ENCODE results near the gene TFAP2E. TPM values are rescaled to one million over a fixed set of nuclear protein-coding genes. Genes with fewer than 3 reads are reported as not detected.

The TFAP2E gene
- total RNA-seq = under 1 TPM; 0.69 to 1.00 TPM

DNA sequence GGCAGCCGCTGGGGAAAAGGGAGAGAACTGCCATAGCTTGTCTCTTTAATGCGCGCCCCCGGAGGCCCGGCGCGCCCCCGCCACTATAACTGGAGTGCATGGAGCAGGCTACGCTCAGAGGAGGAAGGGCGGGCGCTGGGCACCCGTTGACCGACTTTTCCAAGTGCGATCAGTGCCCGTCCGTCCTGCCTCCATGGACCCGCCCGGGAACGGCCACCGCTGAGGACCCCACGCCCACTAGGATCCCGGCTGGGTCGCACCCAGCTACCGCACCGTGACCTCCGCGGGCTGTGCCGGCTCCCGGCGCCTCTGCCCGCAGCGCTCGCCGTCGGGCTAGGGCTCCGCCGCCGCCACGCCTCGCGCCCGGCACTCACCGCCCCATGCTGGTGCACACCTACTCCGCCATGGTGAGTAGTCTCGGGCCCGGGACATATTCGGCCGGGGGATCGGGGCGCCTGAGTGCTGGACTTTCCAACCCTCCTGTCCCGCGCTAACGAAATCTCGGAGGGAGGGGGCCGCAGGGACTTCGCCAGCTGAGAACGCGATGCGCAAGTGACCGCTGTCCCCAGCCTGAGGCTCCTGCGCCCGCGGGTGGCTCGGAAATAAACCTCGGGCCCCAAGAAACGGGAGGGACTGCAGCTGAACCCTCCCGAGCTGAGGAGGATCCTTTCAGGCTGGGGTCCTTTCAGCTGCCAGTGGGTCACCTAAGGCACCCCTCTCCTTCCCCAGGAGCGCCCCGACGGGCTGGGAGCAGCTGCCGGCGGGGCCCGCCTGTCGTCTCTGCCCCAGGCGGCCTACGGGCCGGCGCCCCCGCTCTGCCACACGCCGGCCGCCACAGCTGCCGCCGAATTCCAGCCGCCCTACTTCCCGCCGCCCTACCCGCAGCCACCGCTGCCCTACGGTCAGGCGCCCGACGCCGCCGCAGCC lies at the start of gene TFAP2E:
TFAP2E (plus strand) TSS at position 117 of the 927 bp plus-strand sequence; CDS start at position 381, 264 bp downstream.

DNA sequence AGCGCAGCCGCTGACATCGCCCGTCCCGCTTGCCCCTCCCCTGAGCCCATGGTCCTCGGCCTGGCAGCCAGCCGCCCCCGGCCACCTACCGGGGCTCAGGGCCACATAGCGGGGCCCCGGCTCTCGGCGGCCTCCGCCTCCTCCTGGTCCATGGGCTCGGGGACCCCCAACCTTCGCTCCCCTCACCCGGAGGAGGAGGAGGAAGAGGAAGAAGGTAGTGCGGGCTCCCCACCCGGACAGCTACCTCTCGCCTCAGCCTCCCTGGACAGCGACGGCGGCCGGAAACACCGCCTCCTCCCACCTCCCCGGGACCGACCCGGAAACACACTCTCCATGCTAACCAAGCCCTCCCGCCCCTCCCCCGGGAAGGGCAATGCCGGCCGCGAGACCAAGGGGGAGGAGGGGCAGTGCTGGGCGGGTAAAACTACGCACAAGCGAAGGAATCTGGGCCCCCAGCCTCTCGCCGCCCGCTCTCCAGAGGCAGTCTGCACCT lies 15.9 kb upstream of the TFAP2E start, which contains the start of gene KIAA0319L:
KIAA0319L (minus strand) TSS at position 286 of the 493 bp plus-strand sequence. CDS start 2,912 bp downstream, outside the sequence.

DNA sequence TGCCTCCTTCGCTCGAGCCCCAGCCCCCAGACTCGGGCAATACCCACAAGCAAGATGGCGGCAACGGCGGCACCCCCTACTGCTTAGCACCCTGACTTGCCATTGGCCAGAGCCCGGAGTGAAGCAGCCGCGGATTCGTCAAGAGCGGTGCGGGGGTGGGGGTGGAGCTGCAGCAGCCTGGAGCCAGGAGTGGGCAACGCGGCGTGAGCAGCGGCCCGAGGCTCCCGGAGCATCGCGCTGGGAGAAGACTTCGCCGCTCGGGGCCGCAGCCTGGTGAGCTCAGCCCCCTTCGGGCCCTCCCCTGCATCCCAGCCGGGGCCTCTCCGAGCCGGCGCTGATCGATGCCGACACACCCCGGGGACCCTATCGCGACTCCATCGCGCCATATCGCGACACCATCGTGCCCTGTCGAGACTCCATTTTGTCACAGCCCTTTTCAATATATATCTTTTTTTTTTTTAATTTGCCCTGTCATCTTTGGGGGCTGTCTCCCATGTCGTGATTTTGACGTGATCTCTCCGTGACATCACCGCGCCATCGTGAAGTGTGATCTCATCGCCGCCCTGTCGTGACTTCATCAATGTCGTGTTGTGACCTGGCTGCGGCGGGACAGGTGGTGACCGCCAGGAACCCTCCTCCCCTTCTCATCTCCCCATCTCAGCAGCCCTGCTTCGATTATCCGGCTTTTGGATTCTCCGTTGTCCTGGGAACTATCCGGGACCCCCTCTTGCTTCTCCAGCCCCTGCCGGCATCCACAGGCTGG lies 15.3 kb upstream of the TFAP2E start, which contains the start of gene NCDN:
NCDN (plus strand) TSS at position 189 of the 763 bp plus-strand sequence; CDS start at position 581, 392 bp downstream.

DNA sequence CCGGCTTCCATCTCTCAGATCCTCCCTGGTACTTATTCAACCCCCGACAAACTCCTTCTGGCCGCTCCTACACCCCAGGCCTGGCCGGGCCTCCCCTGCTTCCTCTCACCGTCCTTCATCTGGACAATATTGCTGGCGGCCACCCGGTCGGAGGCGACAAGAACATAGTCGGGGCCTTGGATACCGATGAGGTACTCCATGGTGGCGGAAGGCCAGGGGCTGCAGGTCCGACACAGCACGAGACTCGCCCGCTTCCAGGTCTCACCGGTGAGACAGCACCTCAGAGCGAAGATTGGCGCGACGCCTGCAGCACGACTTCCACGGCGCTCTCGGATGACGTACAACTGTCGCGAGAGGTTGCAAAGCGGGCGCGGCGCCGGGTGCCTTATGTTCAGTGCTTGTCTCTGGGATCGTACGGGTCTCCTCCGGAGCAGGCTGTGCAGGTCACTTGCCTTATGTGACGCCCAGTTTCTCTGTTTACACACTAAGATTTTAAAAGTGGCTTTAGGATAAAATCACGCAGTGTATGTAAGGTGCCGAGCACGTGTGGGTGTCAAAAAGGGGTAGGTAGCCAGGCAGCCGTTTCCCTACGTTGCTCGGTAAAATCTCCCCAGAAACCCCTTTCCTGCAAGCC lies 68.2 kb downstream of the TFAP2E start, which contains the start of gene PSMB2:
PSMB2 (minus strand) TSS at position 294 of the 634 bp plus-strand sequence; CDS start at position 200, 94 bp downstream.

Other genes starting within 250 kb of the TFAP2E start
- 10 to 100 TPM; 57.9 to 86.4 TPM for gene KIAA0319L, start 15.9 kb upstream of the TFAP2E start, total RNA-seq
- 10 to 100 TPM; 30.3 to 34.1 TPM for gene NCDN, start 15.5 kb upstream of the TFAP2E start, total RNA-seq
- gene PSMB2, start 68.2 kb downstream of the TFAP2E start, total RNA-seq = 10 to 100 TPM; 18.2 to 30.6 TPM
- 10 to 100 TPM; 26.3 to 31.0 TPM for gene C1orf216, start 145.6 kb downstream of the TFAP2E start, total RNA-seq
- gene CLSPN, start 196.7 kb downstream of the TFAP2E start, total RNA-seq = 10 to 100 TPM in 1 of 2 donors, 1 to 10 TPM in 1; 9.6 to 26.6 TPM
- 10 to 100 TPM; 14.8 to 15.3 TPM for gene AGO4, start 234.7 kb downstream of the TFAP2E start, total RNA-seq

Measured in melanocyte of skin (primary cell).